Measurements from ENCODE around the gene SYT3. TPM values are rescaled to one million over a fixed set of nuclear protein-coding genes. Genes with fewer than 3 reads are reported as not detected.

Gene SYT3
- total and polyA plus RNA-seq, 2 donors, result 0.16 to 0.32 TPM

GRCh38 chr19:50668416-50668815 lies 28.7 kb upstream of the SYT3 start:
- Histone ChIP-seq H3K36me3 (ENCODE audit: insufficient read depth) (no peaks in the 10 kb centered on the region), H3K27ac (ENCODE audit: low read depth) (no peak overlapping the region), H3K4me1 (ENCODE audit: insufficient read depth) (peaks cover 4% of the 10 kb centered on the region), H3K4me3 (ENCODE audit: low read depth, low read length) (no peak overlapping the region)
- DNase-seq (ENCODE audit: extremely low spot score), result no peak
- WGBS, result 3% methylated on average over 49 of the region's 49 CpGs

- Histone ChIP-seq H3K4me1 (ENCODE audit: insufficient read depth) (peaks cover 4% of the 10 kb centered on the region), H3K4me3 (ENCODE audit: low read depth, low read length) (peak overlapping the region; percentile 11), H3K36me3 (ENCODE audit: insufficient read depth) (no peaks in the 10 kb centered on the region), H3K27ac (ENCODE audit: low read depth) (no peak overlapping the region)
- no peak for DNase-seq (ENCODE audit: extremely low spot score)
- WGBS, result 3% methylated on average over 58 of the region's 58 CpGs
Measured at GRCh38 chr19:50667759-50668231, 28.1 kb upstream of the SYT3 start.

GRCh38 chr19:50667177-50667758 lies 27.6 kb upstream of the SYT3 start:
- no peak overlapping the region for H3K4me3 ChIP-seq (ENCODE audit: low read depth, low read length)
- H3K36me3 ChIP-seq (ENCODE audit: insufficient read depth), result no peaks in the 10 kb centered on the region
- no peak overlapping the region for H3K27ac ChIP-seq (ENCODE audit: low read depth)
- no peak for DNase-seq (ENCODE audit: extremely low spot score)
- WGBS, result 3% methylated on average over 56 of the region's 56 CpGs
- H3K4me1 ChIP-seq (ENCODE audit: insufficient read depth), result peaks cover 4% of the 10 kb centered on the region

- Histone ChIP-seq H3K4me3 (ENCODE audit: low read depth, low read length) (no peak overlapping the region), H3K4me1 (ENCODE audit: insufficient read depth) (peaks cover 4% of the 10 kb centered on the region), H3K36me3 (ENCODE audit: insufficient read depth) (no peaks in the 10 kb centered on the region), H3K27ac (ENCODE audit: low read depth) (no peak overlapping the region)
- WGBS, result 14% methylated on average over 47 of the region's 47 CpGs
- no peak for DNase-seq (ENCODE audit: extremely low spot score)
Measured at GRCh38 chr19:50666346-50667176, 26.9 kb upstream of the SYT3 start.

- Histone ChIP-seq H3K4me1 (ENCODE audit: insufficient read depth) (peaks cover 4% of the 10 kb centered on the region), H3K27ac (ENCODE audit: low read depth) (no peak overlapping the region), H3K36me3 (ENCODE audit: insufficient read depth) (no peaks in the 10 kb centered on the region), H3K4me3 (ENCODE audit: low read depth, low read length) (no peak overlapping the region)
- 84% methylated on average over 6 of the region's 6 CpGs for WGBS
- no peak for DNase-seq (ENCODE audit: extremely low spot score)
Measured at GRCh38 chr19:50664204-50664603, 24.5 kb upstream of the SYT3 start.

- Histone ChIP-seq H3K27ac (ENCODE audit: low read depth) (no peak overlapping the region), H3K4me1 (ENCODE audit: insufficient read depth) (peaks cover 4% of the 10 kb centered on the region), H3K4me3 (ENCODE audit: low read depth, low read length) (no peak overlapping the region), H3K36me3 (ENCODE audit: insufficient read depth) (no peaks in the 10 kb centered on the region)
- DNase-seq (ENCODE audit: extremely low spot score), result no peak
- 93% methylated on average over 1 of the region's 1 CpG for WGBS
Measured at GRCh38 chr19:50663482-50663790, 23.8 kb upstream of the SYT3 start.

- peaks cover 2% of the 10 kb centered on the region for H3K4me1 ChIP-seq (ENCODE audit: insufficient read depth)
- no peak overlapping the region for H3K27ac ChIP-seq (ENCODE audit: low read depth)
- no peak for DNase-seq (ENCODE audit: extremely low spot score)
- no peak overlapping the region for H3K4me3 ChIP-seq (ENCODE audit: low read depth, low read length)
- no peaks in the 10 kb centered on the region for H3K36me3 ChIP-seq (ENCODE audit: insufficient read depth)
- 51% methylated on average over 16 of the region's 16 CpGs for WGBS
Measured at GRCh38 chr19:50662651-50663481, 23.2 kb upstream of the SYT3 start.

GRCh38 chr19:50661766-50662650 lies 22.3 kb upstream of the SYT3 start:
- Histone ChIP-seq H3K27ac (ENCODE audit: low read depth) (no peak overlapping the region), H3K4me3 (ENCODE audit: low read depth, low read length) (no peak overlapping the region), H3K36me3 (ENCODE audit: insufficient read depth) (no peaks in the 10 kb centered on the region), H3K4me1 (ENCODE audit: insufficient read depth) (peaks cover 2% of the 10 kb centered on the region)
- WGBS, result 65% methylated on average over 49 of the region's 49 CpGs
- DNase-seq (ENCODE audit: extremely low spot score), result no peak

GRCh38 chr19:50661023-50661422 lies 21.3 kb upstream of the SYT3 start:
- Histone ChIP-seq H3K4me3 (ENCODE audit: low read depth, low read length) (no peak overlapping the region), H3K36me3 (ENCODE audit: insufficient read depth) (no peaks in the 10 kb centered on the region), H3K27ac (ENCODE audit: low read depth) (no peak overlapping the region), H3K4me1 (ENCODE audit: insufficient read depth) (no peaks in the 10 kb centered on the region)
- DNase-seq (ENCODE audit: extremely low spot score), result no peak
- WGBS, result 79% methylated on average over 10 of the region's 10 CpGs

GRCh38 chr19:50660088-50660366 lies 20.3 kb upstream of the SYT3 start:
- Histone ChIP-seq H3K4me3 (ENCODE audit: low read depth, low read length) (no peak overlapping the region), H3K27ac (ENCODE audit: low read depth) (no peak overlapping the region), H3K4me1 (ENCODE audit: insufficient read depth) (no peaks in the 10 kb centered on the region), H3K36me3 (ENCODE audit: insufficient read depth) (no peaks in the 10 kb centered on the region)
- 14% methylated on average over 6 of the region's 6 CpGs for whole genome bisulfite sequencing
- DNase-seq (ENCODE audit: extremely low spot score), result no peak

- WGBS, result 3% methylated on average over 37 of the region's 37 CpGs
- no peaks in the 10 kb centered on the region for H3K4me1 ChIP-seq (ENCODE audit: insufficient read depth)
- no peak for DNase-seq (ENCODE audit: extremely low spot score)
- no peak overlapping the region for H3K27ac ChIP-seq (ENCODE audit: low read depth)
- no peak overlapping the region for H3K4me3 ChIP-seq (ENCODE audit: low read depth, low read length)
- no peaks in the 10 kb centered on the region for H3K36me3 ChIP-seq (ENCODE audit: insufficient read depth)
Measured at GRCh38 chr19:50659318-50660087, 19.8 kb upstream of the SYT3 start.

- WGBS, result 1% methylated on average over 67 of the region's 67 CpGs
- no peak overlapping the region for H3K27ac ChIP-seq (ENCODE audit: low read depth)
- peak overlapping the region; percentile 12 for H3K4me3 ChIP-seq (ENCODE audit: low read depth, low read length)
- H3K36me3 ChIP-seq (ENCODE audit: insufficient read depth), result no peaks in the 10 kb centered on the region
- no peaks in the 10 kb centered on the region for H3K4me1 ChIP-seq (ENCODE audit: insufficient read depth)
- DNase-seq (ENCODE audit: extremely low spot score), result peak; percentile 57
Measured at GRCh38 chr19:50658441-50659317, 19.0 kb upstream of the SYT3 start.
